HEK293T (cell line): ENCODE results near the gene LRP1B.

ENCODE experiments used
- ARNT ChIP-seq: fragments of 450-650 bp; IDR thresholded peaks from 2 replicates; pipeline ENCODE4 v1.6.1; 2017; ENCODE audit warnings: mild to moderate bottlenecking
- BHLHE40 ChIP-seq: fragments of 450-650 bp; IDR thresholded peaks from 2 replicates; pipeline ENCODE4 v1.6.1; 2016; ENCODE audit warnings: mild to moderate bottlenecking, moderate library complexity, borderline replicate concordance
- ELF4 ChIP-seq: fragments of 450-650 bp; IDR thresholded peaks from 2 replicates; pipeline ENCODE4 v1.6.1; 2017; ENCODE audit warnings: antibody characterized with exemption
- FOXA1 ChIP-seq: fragments of 450-650 bp; IDR thresholded peaks from 2 replicates; pipeline ENCODE4 v1.6.1; 2016; ENCODE audit warnings: mild to moderate bottlenecking
- FOXK2 ChIP-seq: fragments of 450-650 bp; IDR thresholded peaks from 2 replicates; pipeline ENCODE4 v1.6.1; 2016; ENCODE audit warnings: mild to moderate bottlenecking
- FOXM1 ChIP-seq: fragments of 450-650 bp; IDR thresholded peaks from 2 replicates; pipeline ENCODE4 v1.6.1; 2017; ENCODE audit warnings: mild to moderate bottlenecking, borderline replicate concordance
- L3MBTL2 ChIP-seq: fragments of 450-650 bp; conservative IDR thresholded peaks from 2 replicates; pipeline ENCODE4 v1.6.1; 2016; ENCODE audit warnings: mild to moderate bottlenecking
- LEF1 ChIP-seq: fragments of 450-650 bp; IDR thresholded peaks from 2 replicates; pipeline ENCODE4 v1.6.1; 2017; ENCODE audit warnings: mild to moderate bottlenecking, borderline replicate concordance
- NFRKB ChIP-seq: fragments of 450-650 bp; IDR thresholded peaks from 2 replicates; pipeline ENCODE4 v1.6.1; 2016; ENCODE audit warnings: mild to moderate bottlenecking, moderate library complexity
- SP1 ChIP-seq: fragments of 450-650 bp; IDR thresholded peaks from 2 replicates; pipeline ENCODE4 v1.6.1; 2017
- SUZ12 ChIP-seq: fragments of 450-650 bp; IDR thresholded peaks from 2 replicates; pipeline ENCODE4 v1.6.1; 2016; ENCODE audit warnings: mild to moderate bottlenecking
- TARDBP ChIP-seq: fragments of 450-650 bp; IDR thresholded peaks from 2 replicates; pipeline ENCODE4 v1.6.1; 2016
- ZNF384 ChIP-seq: fragments of 450-650 bp; IDR thresholded peaks from 2 replicates; pipeline ENCODE4 v1.6.1; 2016

DNA sequence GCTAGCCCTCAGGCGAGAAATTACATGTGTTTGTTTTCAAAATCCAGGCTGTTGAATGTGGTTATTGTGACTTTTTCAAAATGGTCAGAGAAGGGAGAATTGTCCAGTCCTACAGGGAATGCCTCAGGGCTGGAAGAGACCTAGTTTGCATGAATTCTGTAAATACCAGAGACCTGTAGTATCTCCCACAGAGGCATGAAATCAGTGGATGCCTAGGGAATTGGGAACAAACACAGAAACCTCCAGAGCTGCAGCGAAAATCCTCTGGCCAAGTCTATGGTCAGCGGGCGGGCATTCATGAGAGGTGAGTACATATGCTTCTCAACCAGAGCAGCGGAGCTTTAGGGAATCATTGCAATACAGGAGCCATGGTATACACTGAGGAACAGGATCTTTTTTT lies 1754.1 kb downstream of the LRP1B start:
- TF ChIP-seq L3MBTL2: no peak
- no peak for TF ChIP-seq TARDBP
- no peak for TF ChIP-seq BHLHE40
- TF ChIP-seq LEF1: no peak
- no peak for TF ChIP-seq SP1
- TF ChIP-seq FOXA1: no peak
- no peak for TF ChIP-seq ARNT
- TF ChIP-seq FOXK2: no peak
- TF ChIP-seq ZNF384: no peak
- TF ChIP-seq SUZ12: no peak
- TF ChIP-seq NFRKB: no peak
- no peak for TF ChIP-seq ELF4
- no peak for TF ChIP-seq FOXM1
